IPS-NIHi11 (cell line): Measurements from ENCODE around the gene EFHD2.
"Not testable (repeated sequence)": the region's sequence is repeated elsewhere in the genome, so short reads cannot be mapped to it uniquely, and the experiment has no call there.

Experiments used
- DNase-seq: peaks from one replicate; pipeline ENCODE4 v3.0.0; 2012; ENCODE audit warnings: mixed read lengths, low spot score

Gene EFHD2

GRCh38 chr1:15409388-15410222, at the start of gene EFHD2:
EFHD2 (plus strand) TSS chr1:15409888; CDS start chr1:15409972, 84 bp downstream.
- peak; percentile 97 for DNase-seq

- DNase-seq: no peak
Observed at GRCh38 chr1:15360700-15361099, 49.0 kb upstream of the EFHD2 start.

- DNase-seq: no peak
Observed at GRCh38 chr1:15362096-15362736, 47.5 kb upstream of the EFHD2 start.

GRCh38 chr1:15362737-15363128, 47.0 kb upstream of the EFHD2 start:
- no peak for DNase-seq

GRCh38 chr1:15364740-15365139, 44.9 kb upstream of the EFHD2 start:
- peak; percentile 41 for DNase-seq

GRCh38 chr1:15368888-15369287, 40.8 kb upstream of the EFHD2 start:
- DNase-seq: no peak

GRCh38 chr1:15370268-15370667, 39.4 kb upstream of the EFHD2 start:
- DNase-seq: no peak

- DNase-seq: no peak
Observed at GRCh38 chr1:15370781-15371520, 38.7 kb upstream of the EFHD2 start.

- DNase-seq: no peak
Observed at GRCh38 chr1:15371610-15372545, 37.8 kb upstream of the EFHD2 start.

- no peak for DNase-seq
Observed at GRCh38 chr1:15378729-15379128, 31.0 kb upstream of the EFHD2 start.

GRCh38 chr1:15379151-15379550, 30.5 kb upstream of the EFHD2 start:
- DNase-seq: not testable (repeated sequence)

GRCh38 chr1:15380601-15381508, 28.8 kb upstream of the EFHD2 start:
- DNase-seq: no peak

- no peak for DNase-seq
Observed at GRCh38 chr1:15381805-15382204, 27.9 kb upstream of the EFHD2 start.

GRCh38 chr1:15382601-15383518, 26.8 kb upstream of the EFHD2 start:
- no peak for DNase-seq

GRCh38 chr1:15383810-15384209, 25.9 kb upstream of the EFHD2 start:
- DNase-seq: no peak

GRCh38 chr1:15384301-15384901, 25.3 kb upstream of the EFHD2 start:
- DNase-seq: peak; percentile 76

- no peak for DNase-seq
Observed at GRCh38 chr1:15385420-15385819, 24.3 kb upstream of the EFHD2 start.

GRCh38 chr1:15386164-15386749, 23.4 kb upstream of the EFHD2 start:
- DNase-seq: peak; percentile 54
